SK-N-SH (cell line): ENCODE data around the gene NCOA5. TPM values are rescaled to one million over a fixed set of nuclear protein-coding genes. Genes with fewer than 3 reads are reported as not detected.

Source experiments
- CTCF ChIA-PET: fragments of 300-600, 350-600 bp; formaldehyde crosslinking; extraction: SDS; loops from one replicate; lab custom pipeline; 2021; lab: Yijun Ruan, JAX
- POLR2A ChIA-PET: fragments of 350-600 bp; sonication (Branson Sonifier 250); formaldehyde crosslinking; extraction: SDS; loops from one replicate; lab custom pipeline; 2020; ENCODE audit warnings: antibody characterized with exemption, inconsistent platforms; lab: Yijun Ruan, JAX
- DNase-seq: peaks from one replicate; pipeline ENCODE4 v3.0.0; 2012
- H2AFZ ChIP-seq: fragments of 200-600 bp; sonication (generic); 2 replicates; pipeline ENCODE4 v1.8.1; 2016; ENCODE audit warnings: antibody characterized with exemption, mild to moderate bottlenecking, low read depth
- H3F3A ChIP-seq: fragments of 200-600 bp; sonication (generic); replicated peaks from 2 replicates; pipeline ENCODE3; 2016; ENCODE audit warnings: antibody characterized with exemption, mild to moderate bottlenecking; ENCODE audit not compliant: insufficient read depth
- H3K27ac ChIP-seq, 2 experiments: fragments of 200-500 bp in 1 of 2; fragments of 200-600 bp in 1 of 2; sonication (Bioruptor generic) in 1 of 2; sonication (generic), shearing (Covaris generic) in 1 of 2; 2 replicates each; pipeline versions ENCODE4 v1.5.1 to v1.6.1; 2014 to 2016; ENCODE audit warnings: low read depth in 2 of 2, inconsistent platforms in 1 of 2, low read length in 1 of 2, mild to moderate bottlenecking in 1 of 2, mixed read lengths in 1 of 2
- H3K27me3 ChIP-seq: fragments of 200-600 bp; sonication (generic), shearing (Covaris generic); 2 replicates; pipeline ENCODE4 v1.6.1; 2016; ENCODE audit warnings: mixed run types; ENCODE audit not compliant: insufficient read depth
- H3K36me3 ChIP-seq, 2 experiments: fragments of 200-500 bp in 1 of 2; fragments of 200-600 bp in 1 of 2; sonication (Bioruptor generic) in 1 of 2; sonication (generic) in 1 of 2; replicated peaks in 1 of 2; 2 replicates each; pipeline versions ENCODE3 to v1.5.1; 2014 to 2016; ENCODE audit warnings: low read length in 1 of 2, mild to moderate bottlenecking in 1 of 2; ENCODE audit not compliant: insufficient read depth in 2 of 2, control insufficient read depth in 1 of 2
- H3K4me1 ChIP-seq, 2 experiments: fragments of 200-500 bp in 1 of 2; fragments of 200-600 bp in 1 of 2; sonication (Bioruptor generic) in 1 of 2; sonication (generic), shearing (Covaris generic) in 1 of 2; 2 replicates each; pipeline versions ENCODE4 v1.5.1 to v1.6.1; 2014 to 2016; ENCODE audit warnings: low read depth in 1 of 2, low read length in 1 of 2, mixed run types in 1 of 2; ENCODE audit not compliant: insufficient read depth in 2 of 2, control insufficient read depth in 1 of 2
- H3K4me2 ChIP-seq: fragments of 200-600 bp; sonication (generic), shearing (Covaris generic); 2 replicates; pipeline ENCODE4 v1.6.1; 2017; ENCODE audit warnings: mixed run types
- H3K4me3 ChIP-seq, 2 experiments: fragments of 200-500 bp in 1 of 2; fragments of 200-600 bp in 1 of 2; sonication (Bioruptor generic) in 1 of 2; sonication (generic), shearing (Covaris generic) in 1 of 2; 2 replicates each; pipeline versions ENCODE4 v1.5.1 to v1.8.1; 2014 to 2016; ENCODE audit warnings: low read depth in 2 of 2, inconsistent platforms in 1 of 2, low read length in 1 of 2, mild to moderate bottlenecking in 1 of 2, mixed read lengths in 1 of 2, moderate library complexity in 1 of 2
- H3K79me2 ChIP-seq: fragments of 200-600 bp; sonication (generic); 2 replicates; pipeline ENCODE4 v1.8.1; 2017; ENCODE audit warnings: mild to moderate bottlenecking; ENCODE audit not compliant: insufficient read depth
- H3K9ac ChIP-seq: fragments of 200-600 bp; sonication (generic); 2 replicates; pipeline ENCODE4 v1.6.1; 2017; ENCODE audit warnings: mixed run types
- H3K9me2 ChIP-seq: fragments of 200-600 bp; sonication (generic); 2 replicates; pipeline ENCODE4 v1.6.1; 2017; ENCODE audit warnings: mixed run types
- H3K9me3 ChIP-seq: fragments of 200-600 bp; sonication (generic); 2 replicates; pipeline ENCODE4 v1.6.1; 2017; ENCODE audit warnings: mixed run types, mild to moderate bottlenecking, moderate library complexity
- H4K20me1 ChIP-seq: fragments of 200-600 bp; sonication (generic); 2 replicates; pipeline ENCODE4 v1.6.1; 2017; ENCODE audit warnings: mild to moderate bottlenecking, mixed run types; ENCODE audit not compliant: insufficient read depth
- CHD2 ChIP-seq: fragments of 150-350 bp; IDR thresholded peaks from 2 replicates; pipeline ENCODE4 v1.6.1; 2018; ENCODE audit warnings: low read length; ENCODE audit not compliant: partially characterized antibody
- EP300 ChIP-seq, 2 experiments: IDR thresholded peaks; 2 replicates each; pipeline versions ENCODE4 v1.4.0 to v1.6.1; 2012; ENCODE audit warnings: borderline replicate concordance in 1 of 2, low read depth in 1 of 2, low read length in 1 of 2
- FOXM1 ChIP-seq: IDR thresholded peaks from 2 replicates; pipeline ENCODE4 v1.4.0; 2012; ENCODE audit warnings: low read depth, mild to moderate bottlenecking
- GATA2 ChIP-seq: sonication (generic); formaldehyde crosslinking; IDR thresholded peaks from 2 replicates; pipeline ENCODE4 v1.5.0; 2020; ENCODE audit warnings: mild to moderate bottlenecking, missing genetic modification reagents
- IRF3 ChIP-seq: fragments of 150-350 bp; IDR thresholded peaks from 2 replicates; pipeline ENCODE4 v1.6.1; 2016; ENCODE audit warnings: mild to moderate bottlenecking, low read depth, low read length
- JUND ChIP-seq: IDR thresholded peaks from 2 replicates; pipeline ENCODE4 v1.4.0; 2012
- RCOR1 ChIP-seq: fragments of 150-350 bp; IDR thresholded peaks from 2 replicates; pipeline ENCODE4 v1.6.1; 2017; ENCODE audit warnings: antibody characterized with exemption, low read length
- RFX5 ChIP-seq: IDR thresholded peaks from 2 replicates; pipeline ENCODE4 v1.6.1; 2012; ENCODE audit warnings: mild to moderate bottlenecking, improper control_type of control experiment, low read length
- RXRA ChIP-seq: IDR thresholded peaks from 2 replicates; pipeline ENCODE4 v1.4.0; 2012; ENCODE audit warnings: low read depth, mild to moderate bottlenecking, borderline replicate concordance
- TCF12 ChIP-seq: IDR thresholded peaks from 2 replicates; pipeline ENCODE4 v1.4.0; 2012
- ZBTB33 ChIP-seq: IDR thresholded peaks from 2 replicates; pipeline ENCODE4 v1.4.0; 2012; ENCODE audit warnings: low read depth, borderline replicate concordance
- WGBS: methylation state at CpG from one replicate; pipeline ENCODE4 v1.1.6; 2017; ENCODE audit warnings: low lambda C conversion rate; 5-methylcytosine and 5-hydroxymethylcytosine counted together
- polyA plus RNA-seq, 3 experiments: library from polyadenylated mRNA; depleted of rRNA; stranded (reverse); fragments of >200 nt; gene quantifications; 2 replicates each; pipeline ENCODE4 v1.2.3, GENCODE V29; 2012
- TF ChIP-seq, protein P1 (sequence below): IDR thresholded peaks from 2 replicates; pipeline ENCODE4 v1.6.1; 2012; ENCODE audit warnings: mild to moderate bottlenecking, low read depth, low read length, moderate library complexity
- TF ChIP-seq, protein P2 (sequence below): fragments of 200-600 bp; sonication (generic); IDR thresholded peaks from 2 replicates; pipeline ENCODE4 v1.6.1; 2017; ENCODE audit warnings: antibody characterized with exemption, mild to moderate bottlenecking, moderate library complexity

The NCOA5 gene
- polyA plus RNA-seq, 1 of the 3 experiments (the other 2 are of a cell fraction): 20.4 TPM

DNA sequence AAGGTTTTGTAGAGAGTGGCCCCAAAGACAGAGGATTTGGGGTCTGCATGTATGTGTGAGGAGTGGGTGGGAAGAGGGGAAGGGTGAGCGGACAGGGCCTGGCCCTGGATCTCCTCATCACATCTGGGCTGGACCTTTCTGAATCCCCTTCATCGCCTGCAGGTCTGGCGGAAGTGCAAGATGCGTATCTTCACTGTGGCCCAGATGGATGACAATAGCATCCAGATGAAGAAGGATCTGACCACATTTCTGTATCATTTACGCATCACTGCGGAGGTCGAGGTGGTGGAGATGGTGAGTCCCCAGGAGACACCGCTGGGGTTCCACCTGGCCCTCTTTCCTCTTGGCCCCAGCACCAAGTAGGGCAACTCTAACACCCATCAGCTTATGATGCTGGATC lies 36.3 kb downstream of the NCOA5 start:
- Histone ChIP-seq H3K9ac (no peak overlapping the region), H3K9me3 (no peaks in the 10 kb centered on the region), H3F3A (peaks cover 2% of the 10 kb centered on the region), H3K4me1 (peaks cover 3 to 7% of the 10 kb centered on the region in 2 experiments; a peak in 2 of 4 replicates), H3K36me3 (no peaks in the 10 kb centered on the region), H3K4me3 (no peak overlapping the region), H2AFZ (no peak overlapping the region), H3K27ac (no peak overlapping the region), H3K9me2 (no peaks in the 10 kb centered on the region), H4K20me1 (0 out of 2 replicates have a peak, but pooled peaks cover 5% of the 10 kb centered on the region), H3K4me2 (no peak overlapping the region), H3K79me2 (no peaks in the 10 kb centered on the region), H3K27me3 (no peaks in the 10 kb centered on the region)
- CTCF ChIA-PET: no interaction called here
- POLR2A ChIA-PET: no interaction called here
- no peak for DNase-seq
- WGBS: 61% methylated on average over 5 of the region's 8 CpGs
- TF ChIP-seq ZBTB33: no peak
- TF ChIP-seq GATA2 (CRISPR knock-in tag): no peak
- no peak for TF ChIP-seq RCOR1
- no peak for TF ChIP-seq FOXM1
- TF ChIP-seq CHD2: no peak
- no peak for TF ChIP-seq IRF3
- TF ChIP-seq RXRA: no peak
- no peak for TF ChIP-seq TCF12
- TF ChIP-seq EP300 (IDR thresholded peaks at IDR 0.05; ENCODE audit: borderline replicate concordance in 1 of 2, low read depth in 1 of 2, low read length in 1 of 2): no peak
- TF ChIP-seq, protein P1, sequence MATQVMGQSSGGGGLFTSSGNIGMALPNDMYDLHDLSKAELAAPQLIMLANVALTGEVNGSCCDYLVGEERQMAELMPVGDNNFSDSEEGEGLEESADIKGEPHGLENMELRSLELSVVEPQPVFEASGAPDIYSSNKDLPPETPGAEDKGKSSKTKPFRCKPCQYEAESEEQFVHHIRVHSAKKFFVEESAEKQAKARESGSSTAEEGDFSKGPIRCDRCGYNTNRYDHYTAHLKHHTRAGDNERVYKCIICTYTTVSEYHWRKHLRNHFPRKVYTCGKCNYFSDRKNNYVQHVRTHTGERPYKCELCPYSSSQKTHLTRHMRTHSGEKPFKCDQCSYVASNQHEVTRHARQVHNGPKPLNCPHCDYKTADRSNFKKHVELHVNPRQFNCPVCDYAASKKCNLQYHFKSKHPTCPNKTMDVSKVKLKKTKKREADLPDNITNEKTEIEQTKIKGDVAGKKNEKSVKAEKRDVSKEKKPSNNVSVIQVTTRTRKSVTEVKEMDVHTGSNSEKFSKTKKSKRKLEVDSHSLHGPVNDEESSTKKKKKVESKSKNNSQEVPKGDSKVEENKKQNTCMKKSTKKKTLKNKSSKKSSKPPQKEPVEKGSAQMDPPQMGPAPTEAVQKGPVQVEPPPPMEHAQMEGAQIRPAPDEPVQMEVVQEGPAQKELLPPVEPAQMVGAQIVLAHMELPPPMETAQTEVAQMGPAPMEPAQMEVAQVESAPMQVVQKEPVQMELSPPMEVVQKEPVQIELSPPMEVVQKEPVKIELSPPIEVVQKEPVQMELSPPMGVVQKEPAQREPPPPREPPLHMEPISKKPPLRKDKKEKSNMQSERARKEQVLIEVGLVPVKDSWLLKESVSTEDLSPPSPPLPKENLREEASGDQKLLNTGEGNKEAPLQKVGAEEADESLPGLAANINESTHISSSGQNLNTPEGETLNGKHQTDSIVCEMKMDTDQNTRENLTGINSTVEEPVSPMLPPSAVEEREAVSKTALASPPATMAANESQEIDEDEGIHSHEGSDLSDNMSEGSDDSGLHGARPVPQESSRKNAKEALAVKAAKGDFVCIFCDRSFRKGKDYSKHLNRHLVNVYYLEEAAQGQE: no peak
- TF ChIP-seq JUND: no peak
- TF ChIP-seq, protein P2, sequence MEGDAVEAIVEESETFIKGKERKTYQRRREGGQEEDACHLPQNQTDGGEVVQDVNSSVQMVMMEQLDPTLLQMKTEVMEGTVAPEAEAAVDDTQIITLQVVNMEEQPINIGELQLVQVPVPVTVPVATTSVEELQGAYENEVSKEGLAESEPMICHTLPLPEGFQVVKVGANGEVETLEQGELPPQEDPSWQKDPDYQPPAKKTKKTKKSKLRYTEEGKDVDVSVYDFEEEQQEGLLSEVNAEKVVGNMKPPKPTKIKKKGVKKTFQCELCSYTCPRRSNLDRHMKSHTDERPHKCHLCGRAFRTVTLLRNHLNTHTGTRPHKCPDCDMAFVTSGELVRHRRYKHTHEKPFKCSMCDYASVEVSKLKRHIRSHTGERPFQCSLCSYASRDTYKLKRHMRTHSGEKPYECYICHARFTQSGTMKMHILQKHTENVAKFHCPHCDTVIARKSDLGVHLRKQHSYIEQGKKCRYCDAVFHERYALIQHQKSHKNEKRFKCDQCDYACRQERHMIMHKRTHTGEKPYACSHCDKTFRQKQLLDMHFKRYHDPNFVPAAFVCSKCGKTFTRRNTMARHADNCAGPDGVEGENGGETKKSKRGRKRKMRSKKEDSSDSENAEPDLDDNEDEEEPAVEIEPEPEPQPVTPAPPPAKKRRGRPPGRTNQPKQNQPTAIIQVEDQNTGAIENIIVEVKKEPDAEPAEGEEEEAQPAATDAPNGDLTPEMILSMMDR: no peak
- TF ChIP-seq RFX5: no peak
